Subcutaneous adipose tissue (tissue), 4 donors: ENCODE data around the gene FGF19. TPM values are rescaled to one million over a fixed set of nuclear protein-coding genes. Genes with fewer than 3 reads are reported as not detected.

Source experiments
- total RNA-seq, 4 donors: library from RNA; depleted of rRNA; stranded (reverse); fragments of >200 nt; gene quantifications; one replicate each; pipeline ENCODE4 v1.1.0, GENCODE V29; 2016
- TF ChIP-seq, protein P1 (sequence below): fragments of 450-650 bp; IDR thresholded peaks from one replicate; pipeline ENCODE4 v1.5.1; 2016; ENCODE audit warnings: low read depth, mild to moderate bottlenecking, control low read depth, antibody characterized with exemption, moderate library complexity

FGF19 gene
- total RNA-seq, 4 donors from 2014 or later, result not detected

DNA sequence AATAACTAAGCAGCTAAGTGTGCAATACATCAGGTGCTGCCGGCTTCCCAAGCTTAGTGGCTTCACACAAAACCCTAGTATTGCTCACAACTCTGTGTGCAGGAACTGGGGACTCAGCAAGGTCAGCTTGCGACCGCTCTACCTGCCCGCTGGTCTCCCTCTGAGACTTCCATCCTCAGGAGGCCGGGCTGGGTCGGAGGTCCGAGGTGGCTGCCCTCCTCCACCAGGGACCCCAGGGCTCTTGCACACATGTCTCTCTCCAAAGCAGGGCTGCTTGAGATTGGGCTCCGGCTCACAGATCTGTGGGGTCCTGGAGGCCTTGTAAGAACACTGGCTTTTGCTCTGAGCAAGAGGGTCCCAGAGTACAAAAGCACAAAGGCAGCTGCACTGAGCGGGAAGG lies 25.4 kb upstream of the FGF19 start:
- TF ChIP-seq, protein P1, sequence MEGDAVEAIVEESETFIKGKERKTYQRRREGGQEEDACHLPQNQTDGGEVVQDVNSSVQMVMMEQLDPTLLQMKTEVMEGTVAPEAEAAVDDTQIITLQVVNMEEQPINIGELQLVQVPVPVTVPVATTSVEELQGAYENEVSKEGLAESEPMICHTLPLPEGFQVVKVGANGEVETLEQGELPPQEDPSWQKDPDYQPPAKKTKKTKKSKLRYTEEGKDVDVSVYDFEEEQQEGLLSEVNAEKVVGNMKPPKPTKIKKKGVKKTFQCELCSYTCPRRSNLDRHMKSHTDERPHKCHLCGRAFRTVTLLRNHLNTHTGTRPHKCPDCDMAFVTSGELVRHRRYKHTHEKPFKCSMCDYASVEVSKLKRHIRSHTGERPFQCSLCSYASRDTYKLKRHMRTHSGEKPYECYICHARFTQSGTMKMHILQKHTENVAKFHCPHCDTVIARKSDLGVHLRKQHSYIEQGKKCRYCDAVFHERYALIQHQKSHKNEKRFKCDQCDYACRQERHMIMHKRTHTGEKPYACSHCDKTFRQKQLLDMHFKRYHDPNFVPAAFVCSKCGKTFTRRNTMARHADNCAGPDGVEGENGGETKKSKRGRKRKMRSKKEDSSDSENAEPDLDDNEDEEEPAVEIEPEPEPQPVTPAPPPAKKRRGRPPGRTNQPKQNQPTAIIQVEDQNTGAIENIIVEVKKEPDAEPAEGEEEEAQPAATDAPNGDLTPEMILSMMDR, result no peak

DNA sequence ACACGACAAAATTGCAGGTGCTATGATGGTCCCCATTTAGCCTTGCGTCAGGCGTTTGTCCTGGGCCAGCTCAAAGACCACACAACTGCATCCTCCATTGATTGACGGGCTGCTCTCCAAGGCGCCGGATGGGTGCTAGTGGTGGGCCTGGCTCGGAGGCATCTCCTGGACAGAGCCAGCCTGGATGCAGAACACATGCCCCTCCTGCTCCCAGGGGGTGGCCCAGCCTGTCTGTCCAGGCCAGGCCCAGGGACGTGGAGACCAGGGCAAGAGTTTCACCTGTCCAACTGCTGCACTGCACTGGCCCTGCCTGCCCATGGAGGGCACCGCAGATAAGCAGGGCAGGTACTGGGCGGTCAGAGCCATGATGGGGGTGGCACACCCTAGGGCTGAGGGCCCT lies 23.4 kb upstream of the FGF19 start:
- TF ChIP-seq, protein P1, result no peak

DNA sequence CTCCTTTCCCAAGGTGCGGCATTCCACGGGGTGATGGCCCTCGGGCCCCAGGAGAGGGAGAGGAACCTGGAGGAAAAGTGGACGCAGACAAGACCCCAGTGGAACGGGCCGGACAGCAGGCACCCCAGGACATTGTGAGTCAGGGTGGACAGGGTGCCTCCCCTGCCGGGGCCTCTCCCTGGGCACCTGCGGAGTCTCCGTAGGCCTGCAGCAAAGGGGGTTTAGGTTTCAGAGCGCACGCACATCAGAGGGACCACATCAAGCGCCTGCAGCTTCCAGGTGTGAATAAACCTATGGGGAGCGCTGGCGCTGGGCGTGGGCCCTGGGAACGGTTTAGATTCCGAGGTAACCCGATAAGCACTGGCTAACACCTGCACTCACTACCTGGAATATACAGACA lies 22.7 kb upstream of the FGF19 start:
- TF ChIP-seq, protein P1, result no peak

DNA sequence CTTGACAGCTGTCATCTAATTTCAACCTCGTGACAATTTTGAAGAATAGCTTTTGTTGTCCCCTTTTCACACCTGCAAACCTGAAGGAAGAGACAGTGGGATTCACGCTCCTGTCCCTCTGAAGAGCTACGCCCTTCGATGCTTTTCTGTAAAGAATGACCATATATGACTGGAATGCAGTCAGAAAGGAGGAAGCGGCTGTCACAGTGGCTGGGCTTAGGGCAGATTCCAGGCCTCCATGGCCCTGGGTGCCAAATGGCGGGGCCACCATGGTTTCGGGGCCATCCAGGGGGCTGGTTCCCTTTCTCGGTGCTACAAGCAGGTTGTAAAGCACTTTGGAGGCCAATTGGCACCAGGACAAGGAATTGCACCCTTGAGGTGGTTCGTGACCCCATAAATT lies 22.2 kb upstream of the FGF19 start:
- TF ChIP-seq, protein P1, result no peak

DNA sequence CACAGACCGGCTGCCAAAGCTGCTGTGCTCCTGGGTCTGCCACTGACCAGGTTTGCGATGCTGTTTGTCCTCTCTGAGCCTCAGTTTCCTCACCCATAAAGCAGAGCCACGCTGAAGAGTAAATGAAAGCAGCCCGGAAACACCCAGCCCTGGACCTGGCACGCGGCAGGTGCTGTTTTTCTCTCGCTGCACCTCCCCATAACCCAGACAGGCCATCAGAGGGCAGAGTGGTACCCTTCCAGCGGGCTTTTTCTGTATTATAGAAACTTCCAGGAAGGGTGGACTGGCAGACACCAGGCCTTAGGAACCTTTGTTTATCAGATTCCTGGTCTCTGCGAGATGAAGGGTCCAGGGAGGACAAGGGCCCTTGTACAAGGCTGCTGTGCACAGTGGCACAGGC lies 17.9 kb upstream of the FGF19 start:
- TF ChIP-seq, protein P1, result no peak

DNA sequence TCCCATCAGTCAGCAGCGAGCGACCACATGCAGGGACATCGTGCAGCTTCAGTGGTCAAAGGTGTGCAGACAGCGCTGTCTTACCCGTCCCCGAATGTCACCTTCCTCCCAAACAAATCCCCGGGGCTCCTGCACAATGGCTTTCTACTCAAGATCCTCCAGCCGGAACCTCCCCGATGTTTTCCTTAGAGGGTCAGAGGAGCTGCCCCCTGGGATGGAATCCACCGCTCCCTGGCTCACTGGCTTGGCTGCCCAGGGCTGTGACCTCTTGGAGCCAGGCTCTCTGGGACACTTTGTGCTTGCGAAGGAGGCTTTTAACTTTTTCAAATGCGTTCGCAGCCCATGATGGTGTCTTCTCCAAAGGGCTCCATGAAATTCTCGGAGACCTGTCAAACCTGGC lies 17.3 kb upstream of the FGF19 start:
- TF ChIP-seq, protein P1, result no peak

DNA sequence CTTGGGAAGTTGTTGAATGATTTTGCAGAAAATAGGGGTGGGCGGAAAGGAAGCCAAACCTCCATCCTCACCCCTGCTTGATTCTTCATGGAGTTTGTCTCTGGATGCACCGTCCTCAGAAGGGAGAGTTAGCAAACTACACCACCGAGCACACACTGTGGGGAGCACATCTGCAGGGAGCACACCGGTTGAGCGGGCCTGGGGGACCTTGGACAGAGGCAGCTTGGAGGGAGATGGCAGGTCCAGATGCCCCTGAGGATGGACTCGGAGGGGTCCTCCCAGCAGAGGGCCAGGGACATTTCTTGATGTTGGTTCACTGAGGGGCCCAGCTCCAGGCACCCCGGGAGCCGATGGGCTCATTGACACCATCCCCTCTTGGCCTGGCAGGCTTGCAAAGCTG lies 15.1 kb upstream of the FGF19 start:
- TF ChIP-seq, protein P1, result no peak
